ENCODE measurements around the gene HDAC9.

DNA sequence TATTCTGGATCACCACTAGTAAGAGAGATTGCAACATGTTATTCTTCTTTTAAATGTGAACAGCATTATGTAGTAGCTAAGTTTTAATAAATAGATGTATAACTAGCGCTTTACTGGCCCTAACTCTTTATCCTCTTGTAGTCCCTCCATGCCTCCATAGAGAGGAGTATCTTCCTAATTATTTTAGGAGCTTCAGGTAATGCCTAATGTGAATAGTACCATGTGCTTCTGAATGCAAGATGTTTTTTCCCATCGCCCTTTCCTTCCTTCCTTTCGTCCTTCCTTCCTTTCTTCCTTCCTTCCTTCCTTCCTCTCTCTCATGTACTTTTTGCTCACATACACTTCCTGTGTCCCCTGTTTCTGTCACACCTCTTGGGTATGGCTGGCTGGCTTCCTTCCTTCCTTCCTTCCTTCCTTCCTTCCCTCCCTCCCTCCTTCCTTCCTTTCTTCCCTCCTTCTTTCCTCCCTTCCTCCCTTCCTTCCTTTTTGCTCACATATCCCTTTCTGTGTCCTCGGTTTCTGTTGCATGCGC is 290.7 kb downstream of the HDAC9 start:
- TF ChIP-seq, protein P1, sequence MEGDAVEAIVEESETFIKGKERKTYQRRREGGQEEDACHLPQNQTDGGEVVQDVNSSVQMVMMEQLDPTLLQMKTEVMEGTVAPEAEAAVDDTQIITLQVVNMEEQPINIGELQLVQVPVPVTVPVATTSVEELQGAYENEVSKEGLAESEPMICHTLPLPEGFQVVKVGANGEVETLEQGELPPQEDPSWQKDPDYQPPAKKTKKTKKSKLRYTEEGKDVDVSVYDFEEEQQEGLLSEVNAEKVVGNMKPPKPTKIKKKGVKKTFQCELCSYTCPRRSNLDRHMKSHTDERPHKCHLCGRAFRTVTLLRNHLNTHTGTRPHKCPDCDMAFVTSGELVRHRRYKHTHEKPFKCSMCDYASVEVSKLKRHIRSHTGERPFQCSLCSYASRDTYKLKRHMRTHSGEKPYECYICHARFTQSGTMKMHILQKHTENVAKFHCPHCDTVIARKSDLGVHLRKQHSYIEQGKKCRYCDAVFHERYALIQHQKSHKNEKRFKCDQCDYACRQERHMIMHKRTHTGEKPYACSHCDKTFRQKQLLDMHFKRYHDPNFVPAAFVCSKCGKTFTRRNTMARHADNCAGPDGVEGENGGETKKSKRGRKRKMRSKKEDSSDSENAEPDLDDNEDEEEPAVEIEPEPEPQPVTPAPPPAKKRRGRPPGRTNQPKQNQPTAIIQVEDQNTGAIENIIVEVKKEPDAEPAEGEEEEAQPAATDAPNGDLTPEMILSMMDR (conservative IDR thresholded peaks at IDR 0.05; ENCODE audit: low read depth, low read length): no peak
- no peak for TF ChIP-seq EZH2 (IDR thresholded peaks at IDR 0.05; ENCODE audit: borderline replicate concordance, low read depth, low read length, poor library complexity, severe bottlenecking)
